ENCODE data around the gene RPS3. TPM values are rescaled to one million over a fixed set of nuclear protein-coding genes. Genes with fewer than 3 reads are reported as not detected.
A peak's percentile ranks its signal among the peaks of the same experiment; 100 is the strongest.

The RPS3 gene
- total RNA-seq, 4 donors from 2014 or later: 572 to 979 (median 746) TPM

DNA sequence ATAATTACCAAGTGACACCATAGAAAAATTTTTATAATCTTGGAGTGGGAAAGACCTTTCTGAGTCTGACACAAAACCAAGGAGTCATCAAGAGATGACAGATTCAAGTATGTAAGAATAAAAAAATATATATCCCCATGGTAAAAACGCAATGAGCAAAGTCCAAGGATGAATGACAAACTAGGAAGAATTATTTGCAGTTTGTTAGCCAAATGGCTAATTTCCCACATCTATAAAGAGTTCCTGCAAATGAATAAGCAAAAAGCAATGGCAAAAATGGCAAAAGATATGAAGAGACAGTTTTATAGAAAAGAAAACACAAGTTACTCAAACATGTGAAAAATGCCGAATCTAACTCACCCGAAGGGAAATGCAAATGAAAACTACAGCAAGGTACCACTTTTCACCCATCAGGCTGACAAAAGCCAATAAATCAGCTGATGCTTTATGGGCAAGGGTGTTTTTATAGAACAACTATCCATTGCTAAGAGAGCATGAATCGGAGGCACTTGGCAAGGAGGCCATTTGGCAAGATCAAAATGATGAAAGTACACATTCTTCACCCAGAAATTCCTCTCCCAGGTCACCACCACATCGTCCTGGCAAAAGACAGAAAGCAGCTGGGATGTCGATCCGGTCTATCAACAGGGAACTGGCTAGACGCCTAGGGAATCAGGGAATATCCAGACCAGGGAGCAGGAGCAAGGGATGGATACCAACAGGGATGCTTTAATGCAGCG is 54.8 kb downstream of the RPS3 start:
- TF ChIP-seq, protein P1, sequence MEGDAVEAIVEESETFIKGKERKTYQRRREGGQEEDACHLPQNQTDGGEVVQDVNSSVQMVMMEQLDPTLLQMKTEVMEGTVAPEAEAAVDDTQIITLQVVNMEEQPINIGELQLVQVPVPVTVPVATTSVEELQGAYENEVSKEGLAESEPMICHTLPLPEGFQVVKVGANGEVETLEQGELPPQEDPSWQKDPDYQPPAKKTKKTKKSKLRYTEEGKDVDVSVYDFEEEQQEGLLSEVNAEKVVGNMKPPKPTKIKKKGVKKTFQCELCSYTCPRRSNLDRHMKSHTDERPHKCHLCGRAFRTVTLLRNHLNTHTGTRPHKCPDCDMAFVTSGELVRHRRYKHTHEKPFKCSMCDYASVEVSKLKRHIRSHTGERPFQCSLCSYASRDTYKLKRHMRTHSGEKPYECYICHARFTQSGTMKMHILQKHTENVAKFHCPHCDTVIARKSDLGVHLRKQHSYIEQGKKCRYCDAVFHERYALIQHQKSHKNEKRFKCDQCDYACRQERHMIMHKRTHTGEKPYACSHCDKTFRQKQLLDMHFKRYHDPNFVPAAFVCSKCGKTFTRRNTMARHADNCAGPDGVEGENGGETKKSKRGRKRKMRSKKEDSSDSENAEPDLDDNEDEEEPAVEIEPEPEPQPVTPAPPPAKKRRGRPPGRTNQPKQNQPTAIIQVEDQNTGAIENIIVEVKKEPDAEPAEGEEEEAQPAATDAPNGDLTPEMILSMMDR (IDR thresholded peaks at IDR 0.05 in 4 of 5, conservative IDR thresholded peaks at IDR 0.05 in 1 of 5): no peak
- no peak for TF ChIP-seq POLR2A (IDR thresholded peaks at IDR 0.05)
- intact Hi-C loops (cut with DNase I; ENCODE audit: low total_unique reads) (no loop called here), in situ Hi-C loops (cut with MboI; ENCODE audit: low sequenced_read_pairs in 4 of 4) (no loop called here)
- ATAC-seq (peak; percentile 50 to 65), DNase-seq (peak in 1 of 2 donors; percentile 62)
- H3K27ac ChIP-seq: no peak overlapping the region
- no peaks in the 10 kb centered on the region for H3K9me3 ChIP-seq
- no peaks in the 10 kb centered on the region for H3K4me1 ChIP-seq
- no peaks in the 10 kb centered on the region for H3K27me3 ChIP-seq
- no peaks in the 10 kb centered on the region for H3K36me3 ChIP-seq
- H3K4me3 ChIP-seq: no peak overlapping the region

DNA sequence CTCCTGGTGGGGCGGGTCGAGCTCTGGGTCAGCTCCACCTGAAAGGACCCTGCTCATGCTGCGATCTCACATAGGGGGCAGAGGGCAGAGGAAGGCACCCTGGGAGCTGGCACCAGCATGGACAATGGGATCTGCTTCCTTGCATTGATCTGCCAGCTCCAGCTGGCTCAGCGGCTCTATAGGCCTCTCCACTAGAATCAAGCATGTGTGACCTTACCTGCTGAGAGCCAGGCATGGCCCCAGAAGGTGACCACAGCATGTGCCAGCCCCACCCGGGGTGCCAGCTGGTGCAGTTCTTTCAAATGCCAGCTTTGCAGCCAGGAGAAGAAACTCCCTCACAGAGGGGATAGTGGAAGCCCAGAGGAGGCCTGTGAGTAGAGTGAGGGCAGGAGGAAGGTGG is 55.7 kb downstream of the RPS3 start:
- in situ Hi-C loops (cut with MboI; ENCODE audit: low sequenced_read_pairs in 4 of 4): no loop called here
- Histone ChIP-seq H3K4me3 (no peak overlapping the region), H3K9me3 (no peaks in the 10 kb centered on the region), H3K4me1 (no peaks in the 10 kb centered on the region), H3K27me3 (no peaks in the 10 kb centered on the region), H3K36me3 (no peaks in the 10 kb centered on the region), H3K27ac (no peak overlapping the region)
- DNase-seq (no peak), ATAC-seq (no peak)
- intact Hi-C loops (cut with DNase I; ENCODE audit: low total_unique reads): no loop called here
- TF ChIP-seq POLR2A (IDR thresholded peaks at IDR 0.05): no peak
- TF ChIP-seq, protein P1 (IDR thresholded peaks at IDR 0.05 in 4 of 5, conservative IDR thresholded peaks at IDR 0.05 in 1 of 5): no peak

Other genes starting within 250 kb of the RPS3 start
- 10 to 100 TPM in 1 of 4 donors, 1 to 10 TPM in 3; 1.9 to 17.6 (median 5.0) TPM for gene SLCO2B1, start 248.4 kb upstream of the RPS3 start, total RNA-seq
- gene TPBGL, start 158.7 kb upstream of the RPS3 start, total RNA-seq: not detected
- gene ARRB1, start 47.9 kb upstream of the RPS3 start, total RNA-seq: 10 to 100 TPM in 1 of 4 donors, 1 to 10 TPM in 3; 4.3 to 11.8 (median 5.4) TPM
- gene KLHL35, start 33.7 kb downstream of the RPS3 start, total RNA-seq: 1 to 10 TPM in 2 of 4 donors, under 1 TPM in 1, not detected in 1; 0.53 to 1.8 (median 1.0) TPM
- 10 to 100 TPM in 3 of 4 donors, 1 to 10 TPM in 1; 5.6 to 12.6 (median 11.2) TPM for gene GDPD5, start 126.4 kb downstream of the RPS3 start, total RNA-seq
- 10 to 100 TPM; 18.5 to 42.4 (median 34.8) TPM for gene SERPINH1, start 162.7 kb downstream of the RPS3 start, total RNA-seq